GM21367 (cell line): ENCODE data around the gene ATG7.
"Not testable (repeated sequence)": the region's sequence is repeated elsewhere in the genome, so short reads cannot be mapped to it uniquely, and the experiment has no call there.

Source experiments
- ATAC-seq: cut with Tn5 transposase; IDR thresholded peaks from one replicate; pipeline ENCODE4 v1.9.1; 2021; ENCODE audit not compliant: unreplicated experiment

ATG7 gene

GRCh38 chr3:11563865-11564185, 291.6 kb downstream of the ATG7 start:
- ATAC-seq, result no peak

GRCh38 chr3:11564577-11565001, 292.4 kb downstream of the ATG7 start:
- ATAC-seq, result no peak

- ATAC-seq, result no peak
These were observed 292.9 kb downstream of the ATG7 start for GRCh38 chr3:11565072-11565471.

- ATAC-seq, result no peak
These were observed 293.3 kb downstream of the ATG7 start for GRCh38 chr3:11565492-11565891.

- ATAC-seq, result no peak
These were observed 293.7 kb downstream of the ATG7 start for GRCh38 chr3:11565932-11566331.

GRCh38 chr3:11566478-11566877, 294.3 kb downstream of the ATG7 start:
- ATAC-seq, result no peak

- ATAC-seq, result no peak
These were observed 294.7 kb downstream of the ATG7 start for GRCh38 chr3:11566916-11567315.

- ATAC-seq, result no peak
These were observed 295.6 kb downstream of the ATG7 start for GRCh38 chr3:11567516-11568467.

GRCh38 chr3:11568503-11569155, 296.4 kb downstream of the ATG7 start:
- ATAC-seq, result no peak

- ATAC-seq, result no peak
These were observed 297.1 kb downstream of the ATG7 start for GRCh38 chr3:11569156-11569741.

GRCh38 chr3:11570251-11570650, 298.1 kb downstream of the ATG7 start:
- ATAC-seq, result no peak

GRCh38 chr3:11570789-11571495, 298.7 kb downstream of the ATG7 start:
- no peak for ATAC-seq

GRCh38 chr3:11572660-11573059, 300.5 kb downstream of the ATG7 start:
- not testable (repeated sequence) for ATAC-seq

- no peak for ATAC-seq
These were observed 302.9 kb downstream of the ATG7 start for GRCh38 chr3:11574981-11575669.

- no peak for ATAC-seq
These were observed 303.5 kb downstream of the ATG7 start for GRCh38 chr3:11575677-11576076.

- no peak for ATAC-seq
These were observed 304.3 kb downstream of the ATG7 start for GRCh38 chr3:11576453-11576852.

- ATAC-seq, result no peak
These were observed 306.0 kb downstream of the ATG7 start for GRCh38 chr3:11578169-11578568.

- ATAC-seq, result no peak
These were observed 308.4 kb downstream of the ATG7 start for GRCh38 chr3:11580645-11581044.

- no peak for ATAC-seq
These were observed 309.3 kb downstream of the ATG7 start for GRCh38 chr3:11581237-11582190.
